Measurements from ENCODE around the gene KRTAP3-3. TPM values are rescaled to one million over a fixed set of nuclear protein-coding genes. Genes with fewer than 3 reads are reported as not detected.
"Not testable (repeated sequence)": the region's sequence is repeated elsewhere in the genome, so short reads cannot be mapped to it uniquely, and the experiment has no call there.

Gene KRTAP3-3
- total RNA-seq: not detected
- long read RNA-seq, donor 1: 0 reads
- long read RNA-seq, donor 2: 0 reads

DNA sequence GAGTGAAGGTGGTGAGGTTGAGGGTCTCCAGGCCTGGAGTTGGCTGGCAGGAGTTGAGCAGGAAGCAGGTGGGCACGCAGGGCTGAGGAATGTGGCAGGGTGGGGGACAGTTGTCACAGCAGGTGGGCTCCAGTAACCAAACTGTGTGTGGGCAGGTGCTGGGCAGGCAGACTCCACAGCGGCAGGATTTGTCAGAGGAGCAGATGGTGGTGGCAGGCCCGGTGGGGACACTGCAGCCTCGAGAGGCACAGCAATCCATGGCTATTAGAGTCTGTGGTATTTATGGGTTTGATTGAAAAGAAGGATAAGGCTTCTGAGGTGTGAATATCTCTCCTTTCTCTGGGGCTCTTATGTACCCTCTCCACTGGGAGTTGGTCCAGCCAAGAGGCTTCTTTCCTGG is at the start of gene KRTAP3-3:
TSS of gene KRTAP3-3 (minus strand) at position 326 of the 400 bp plus-strand sequence. CDS start at position 259, 67 bp downstream.
- intact Hi-C loops (cut with DNase I): no loop called here
- DNase-seq (ENCODE audit: low spot score): no peak

DNA sequence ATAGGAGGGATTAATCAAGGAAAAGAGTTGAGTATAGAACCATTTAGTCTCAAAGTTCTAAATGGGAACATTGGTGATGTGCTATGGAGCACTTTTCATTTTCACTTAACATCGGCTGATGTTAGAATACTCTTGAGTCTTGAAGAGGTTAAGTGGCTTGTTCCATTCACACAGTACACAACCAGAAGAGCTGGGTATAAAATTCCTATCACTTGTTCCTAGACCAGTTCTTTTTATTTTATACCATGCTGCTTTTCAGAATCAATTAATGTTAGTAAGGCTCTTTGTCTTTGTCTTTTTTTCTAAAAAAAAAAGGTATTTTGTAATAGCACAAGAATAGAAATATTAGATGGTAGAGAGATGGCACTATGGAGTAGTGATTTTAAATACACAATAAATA is 49.0 kb upstream of the KRTAP3-3 start:
- no peak for DNase-seq (ENCODE audit: low spot score)
- intact Hi-C loops (cut with DNase I): no loop called here

DNA sequence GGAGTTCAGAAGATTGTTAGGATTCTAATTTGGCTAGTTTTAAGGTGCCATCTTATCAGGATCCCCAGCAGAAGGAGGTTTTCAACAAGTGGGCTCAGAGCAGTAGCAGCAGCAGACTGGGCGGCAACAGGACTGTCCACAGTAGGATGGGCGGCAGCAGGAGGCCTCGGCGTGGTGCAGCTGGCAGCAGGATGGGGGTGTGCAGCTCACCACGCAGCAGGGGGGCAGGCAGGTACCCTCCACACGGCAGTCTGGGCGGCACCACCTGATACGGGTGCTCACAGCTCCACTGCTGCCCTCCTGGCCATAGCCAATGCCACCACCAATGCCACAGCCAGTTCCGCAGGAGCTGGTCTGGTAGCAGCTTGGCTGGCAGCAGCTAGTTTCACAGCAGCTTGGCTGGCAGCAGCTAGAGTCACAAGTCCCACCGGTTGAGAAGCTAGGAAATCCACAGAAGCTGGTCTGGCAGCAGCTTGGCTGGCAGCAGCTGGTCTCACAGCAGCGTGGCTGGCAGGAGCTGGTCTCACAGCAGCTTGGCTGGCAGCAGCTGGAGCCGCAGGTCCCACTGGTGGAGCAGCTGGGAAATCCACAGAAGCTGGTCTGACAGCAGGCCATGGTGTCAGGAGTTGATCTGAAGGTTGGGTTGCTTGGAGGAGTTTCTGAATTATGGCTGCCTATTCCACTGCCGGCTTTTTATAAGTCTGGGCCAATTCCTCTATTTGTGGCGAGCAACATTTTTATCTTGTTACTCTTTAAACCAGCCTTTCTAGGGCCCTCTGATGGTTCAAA is 47.0 kb upstream of the KRTAP3-3 start, which contains the start of gene KRTAP1-1:
TSS of gene KRTAP1-1 (minus strand) at position 668 of the 789 bp plus-strand sequence. CDS start at position 615, 53 bp downstream.
- intact Hi-C loops (cut with DNase I); DNase-seq (ENCODE audit: low spot score): not testable (repeated sequence)

DNA sequence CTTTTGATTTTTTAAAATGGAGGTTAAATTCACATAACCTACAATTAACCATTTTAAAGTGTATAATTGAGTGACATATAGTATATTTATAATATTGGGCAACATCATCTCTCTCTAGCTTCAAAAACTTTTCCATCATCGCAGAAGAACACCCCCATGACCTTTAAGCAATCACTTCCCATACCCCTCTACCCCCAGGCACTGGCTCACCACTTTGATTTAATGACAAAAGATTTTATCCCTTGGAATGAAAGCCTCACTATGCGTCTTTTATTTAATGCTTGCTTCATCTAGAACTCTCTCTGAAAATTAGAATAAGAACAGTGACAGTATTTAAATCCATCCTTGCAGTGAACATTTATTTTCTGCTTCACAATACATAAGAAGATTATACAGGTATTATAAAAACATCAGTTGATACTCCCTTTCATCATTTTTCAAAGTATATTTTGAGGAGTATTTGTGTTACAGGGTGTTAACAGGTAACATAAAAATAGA is 43.9 kb upstream of the KRTAP3-3 start:
- DNase-seq (ENCODE audit: low spot score): no peak

DNA sequence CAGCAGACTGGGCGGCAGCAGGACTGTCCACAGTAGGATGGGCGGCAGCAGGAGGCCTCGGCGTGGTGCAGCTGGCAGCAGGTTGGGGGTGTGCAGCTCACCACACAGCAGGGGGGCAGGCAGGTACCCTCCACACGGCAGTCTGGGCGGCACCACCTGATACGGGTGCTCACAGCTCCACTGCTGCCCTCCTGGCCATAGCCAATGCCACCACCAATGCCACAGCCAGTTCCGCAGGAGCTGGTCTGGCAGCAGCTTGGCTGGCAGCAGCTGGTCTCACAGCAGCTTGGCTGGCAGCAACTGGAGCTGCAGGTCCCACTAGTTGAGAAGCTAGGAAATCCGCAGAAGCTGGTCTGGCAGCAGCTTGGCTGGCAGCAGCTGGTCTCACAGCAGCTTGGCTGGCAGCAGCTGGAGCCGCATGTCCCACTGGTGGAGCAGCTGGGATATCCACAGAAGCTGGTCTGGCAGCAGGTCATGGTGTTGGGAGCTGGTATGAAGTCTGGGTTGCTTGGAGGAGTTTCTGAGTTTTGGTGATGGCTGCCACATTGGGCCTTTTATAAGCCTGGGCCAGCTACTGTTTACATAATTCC is 40.5 kb upstream of the KRTAP3-3 start, which contains the start of gene KRTAP1-3:
TSS of gene KRTAP1-3 (minus strand) at position 529 of the 590 bp plus-strand sequence. CDS start at position 476, 53 bp downstream.
- DNase-seq (ENCODE audit: low spot score); intact Hi-C loops (cut with DNase I): not testable (repeated sequence)

More for the DNA sequence above, 43.9 kb upstream of the KRTAP3-3 start:
- intact Hi-C loops (cut with DNase I): no loop called here

DNA sequence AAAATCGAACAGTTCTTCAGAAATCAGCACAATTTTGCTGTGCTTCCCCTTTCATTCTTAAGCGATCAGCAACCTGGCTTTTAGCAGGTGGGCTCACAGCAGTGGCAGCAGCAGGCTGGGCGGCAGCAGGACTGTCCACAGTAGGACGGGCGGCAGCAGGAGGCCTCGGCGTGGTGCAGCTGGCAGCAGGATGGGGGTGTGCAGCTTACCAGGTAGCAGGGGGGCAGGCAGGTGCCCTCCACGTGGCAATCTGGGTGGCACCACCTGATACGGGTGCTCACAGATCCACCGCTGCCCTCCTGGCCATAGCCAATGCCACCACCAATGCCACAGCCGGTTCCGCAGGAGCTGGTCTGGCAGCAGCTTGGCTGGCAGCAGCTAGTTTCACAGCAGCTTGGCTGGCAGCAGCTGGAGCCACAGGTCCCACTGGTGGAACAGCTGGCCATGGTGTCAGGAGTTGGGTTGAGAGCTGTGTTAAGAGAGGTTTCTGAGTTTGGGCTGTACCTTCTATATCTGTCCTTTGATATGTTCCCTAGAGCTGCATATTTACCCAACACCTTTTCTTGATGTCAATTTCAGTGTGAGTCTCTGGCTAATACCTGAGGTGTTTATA is 35.8 kb upstream of the KRTAP3-3 start, which contains the start of gene KRTAP1-4:
TSS of gene KRTAP1-4 (minus strand) at position 563 of the 613 bp plus-strand sequence. CDS start at position 446, 117 bp downstream.
- no peak for DNase-seq (ENCODE audit: low spot score)
- intact Hi-C loops (cut with DNase I): no loop called here

DNA sequence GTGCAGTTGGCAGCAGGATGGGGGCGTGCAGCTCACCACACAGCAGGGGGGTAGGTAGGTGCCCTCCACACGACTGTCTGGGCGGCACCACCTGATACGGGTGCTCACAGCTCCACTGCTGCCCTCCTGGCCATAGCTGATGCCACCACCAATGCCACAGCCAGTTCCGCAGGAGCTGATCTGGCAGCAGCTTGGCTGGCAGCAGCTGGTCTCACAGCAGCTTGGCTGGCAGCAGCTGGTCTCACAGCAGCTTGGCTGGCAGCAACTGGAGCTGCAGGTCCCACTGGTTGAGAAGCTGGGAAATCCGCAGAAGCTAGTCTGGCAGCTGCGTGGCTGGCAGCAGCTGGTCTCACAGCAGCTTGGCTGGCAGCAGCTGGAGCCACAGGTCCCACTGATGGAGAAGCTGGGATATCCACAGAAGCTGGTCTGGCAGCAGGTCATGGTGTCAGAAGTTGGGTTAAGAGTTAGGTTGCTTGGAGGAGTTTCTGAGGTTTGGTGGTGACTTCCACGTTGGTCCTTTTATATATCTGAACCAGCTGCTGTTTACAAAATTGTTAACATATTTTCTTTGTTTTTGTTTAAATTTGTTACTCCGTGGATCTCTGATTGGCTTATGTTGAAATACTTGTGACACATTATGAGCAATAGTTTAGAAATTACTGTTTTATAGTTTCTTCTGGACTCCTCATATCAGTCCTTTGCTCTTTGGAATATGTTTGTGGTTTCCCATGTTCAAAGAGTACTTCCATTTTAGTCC is 32.9 kb upstream of the KRTAP3-3 start, which contains the start of gene KRTAP1-5:
TSS of gene KRTAP1-5 (minus strand) at position 494 of the 757 bp plus-strand sequence. CDS start at position 441, 53 bp downstream.
- DNase-seq (ENCODE audit: low spot score): no peak
- intact Hi-C loops (cut with DNase I): no loop called here

DNA sequence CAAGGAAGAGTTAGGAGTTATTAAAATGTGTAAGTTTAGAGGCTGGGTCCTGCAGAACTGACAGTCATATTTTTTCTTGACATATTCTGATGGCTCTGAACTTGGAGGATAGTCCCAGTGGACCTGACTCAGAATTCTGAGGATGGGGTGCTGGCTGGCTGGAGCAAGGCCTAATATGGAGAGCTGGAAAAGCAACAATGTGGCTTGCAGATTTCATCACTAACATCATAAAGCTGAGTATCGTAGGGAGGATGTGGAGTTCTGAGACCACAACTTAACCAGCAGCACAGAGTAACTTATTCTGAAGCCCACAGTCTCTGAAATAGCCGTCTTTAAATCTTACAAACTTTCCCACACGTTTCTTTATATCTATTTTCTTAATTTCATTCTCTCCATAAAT is 30.7 kb upstream of the KRTAP3-3 start:
- intact Hi-C loops (cut with DNase I): no loop called here
- DNase-seq (ENCODE audit: low spot score): no peak

DNA sequence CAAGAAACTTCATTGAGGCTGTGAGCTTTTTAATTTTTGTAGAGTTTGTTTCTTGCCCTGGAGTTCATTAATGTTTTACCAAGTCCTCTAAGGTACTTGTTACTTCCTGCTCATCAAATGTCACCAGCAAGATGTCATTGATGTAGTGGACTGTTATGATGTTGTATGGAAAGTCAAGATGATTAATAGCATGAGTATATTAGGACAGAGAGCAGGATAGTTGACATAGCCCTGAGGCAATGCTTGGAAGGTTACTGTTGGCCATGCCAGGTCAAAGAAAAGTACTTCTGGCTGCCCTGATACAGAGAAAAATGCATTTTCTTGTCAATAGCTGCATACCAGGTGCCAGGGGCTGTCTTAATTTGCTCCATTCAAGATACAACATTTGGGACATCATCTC is 26.4 kb upstream of the KRTAP3-3 start:
- no peak for DNase-seq (ENCODE audit: low spot score)
- intact Hi-C loops (cut with DNase I): no loop called here

DNA sequence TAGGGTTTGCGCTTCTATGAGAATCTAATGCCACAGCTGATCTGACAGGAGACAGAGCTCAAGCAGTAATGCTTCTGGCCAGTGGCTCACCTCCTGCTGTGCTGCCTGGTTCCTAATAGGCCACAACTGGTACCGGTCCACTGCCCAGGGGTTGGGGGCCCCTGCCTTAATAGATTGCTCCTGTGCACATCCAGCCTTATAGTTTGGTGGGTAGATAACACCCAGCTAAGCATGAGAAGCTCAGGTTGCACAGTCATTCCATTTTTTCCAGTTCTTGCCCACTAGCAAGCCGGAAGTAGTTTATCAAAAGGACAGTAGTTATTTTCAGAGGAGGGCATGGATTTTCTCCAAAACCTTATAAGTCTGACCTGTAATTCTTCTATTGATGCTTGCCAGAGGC is 25.5 kb upstream of the KRTAP3-3 start:
- DNase-seq (ENCODE audit: low spot score): no peak

DNA sequence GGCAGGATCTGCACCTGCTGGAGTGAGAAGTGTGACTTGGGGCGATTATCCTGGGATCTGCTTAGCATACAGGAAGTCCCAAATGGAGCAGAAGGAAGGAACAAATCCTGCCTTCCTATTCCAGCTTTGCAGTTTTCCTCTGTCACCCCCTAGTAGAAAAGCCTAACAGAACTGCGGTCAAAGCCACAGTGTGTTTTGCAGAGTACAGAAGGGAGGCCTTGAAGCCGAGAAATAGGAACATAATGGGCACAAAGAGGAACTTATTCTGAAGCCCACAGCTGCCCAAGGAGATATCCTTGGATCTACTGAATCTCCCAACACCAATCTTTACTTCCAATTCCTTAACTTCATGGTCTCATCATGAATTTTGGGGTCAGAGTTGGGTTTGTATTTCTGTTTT is 24.6 kb upstream of the KRTAP3-3 start:
- no peak for DNase-seq (ENCODE audit: low spot score)
- intact Hi-C loops (cut with DNase I): no loop called here

More for the DNA sequence above, 25.5 kb upstream of the KRTAP3-3 start:
- intact Hi-C loops (cut with DNase I): no loop called here

DNA sequence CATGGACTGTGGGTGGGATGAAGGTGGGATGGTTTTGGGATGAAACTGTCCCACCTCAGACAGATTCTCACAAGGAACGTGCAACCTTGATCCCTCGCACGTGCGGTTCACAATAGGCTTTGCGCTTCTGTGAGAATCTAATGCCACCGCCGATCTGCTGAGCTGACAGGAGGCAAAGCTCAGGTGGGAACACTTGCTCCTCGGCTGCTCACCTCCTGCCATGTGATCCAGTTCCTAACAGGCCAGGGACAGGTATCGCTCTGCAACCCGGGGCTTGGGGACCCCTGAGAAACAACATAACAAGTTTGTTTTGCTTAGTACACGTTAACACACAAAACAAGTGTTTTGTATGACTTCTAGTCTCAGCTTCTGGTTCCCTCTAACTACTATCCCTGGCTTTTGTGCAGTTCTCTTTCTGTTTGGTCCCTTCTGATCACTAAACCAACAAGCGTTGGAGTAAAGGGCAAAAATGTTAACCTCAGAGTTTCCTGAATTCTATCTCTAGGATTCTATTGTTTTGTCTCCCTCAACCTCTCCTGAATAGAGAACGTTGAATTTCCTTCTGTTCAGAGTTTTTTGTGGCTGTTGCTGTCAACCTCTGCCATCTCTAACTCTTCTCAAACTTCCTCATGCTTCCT is 22.7 kb upstream of the KRTAP3-3 start:
- no peak for DNase-seq (ENCODE audit: low spot score)

DNA sequence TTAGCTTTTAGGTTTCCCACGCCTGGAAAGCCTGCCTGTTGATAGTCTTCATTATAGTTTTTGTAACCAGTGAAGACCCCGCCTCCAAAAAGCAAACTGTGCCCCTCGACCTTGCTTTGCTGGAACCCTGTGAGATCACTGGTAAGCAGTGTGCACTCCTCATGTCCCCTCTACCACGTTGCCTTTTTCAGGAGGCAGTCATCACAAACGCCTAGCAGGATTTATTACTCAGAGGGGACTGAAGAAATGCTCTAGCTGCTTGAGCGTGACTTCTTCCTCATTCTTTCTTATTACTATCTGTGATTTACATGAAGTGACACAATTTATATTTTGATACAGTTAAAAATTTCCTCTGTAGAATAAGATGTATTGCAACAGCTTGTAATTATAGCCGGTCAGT is 21.5 kb upstream of the KRTAP3-3 start:
- no peak for DNase-seq (ENCODE audit: low spot score)

More for the DNA sequence above, 22.7 kb upstream of the KRTAP3-3 start:
- intact Hi-C loops (cut with DNase I): no loop called here

DNA sequence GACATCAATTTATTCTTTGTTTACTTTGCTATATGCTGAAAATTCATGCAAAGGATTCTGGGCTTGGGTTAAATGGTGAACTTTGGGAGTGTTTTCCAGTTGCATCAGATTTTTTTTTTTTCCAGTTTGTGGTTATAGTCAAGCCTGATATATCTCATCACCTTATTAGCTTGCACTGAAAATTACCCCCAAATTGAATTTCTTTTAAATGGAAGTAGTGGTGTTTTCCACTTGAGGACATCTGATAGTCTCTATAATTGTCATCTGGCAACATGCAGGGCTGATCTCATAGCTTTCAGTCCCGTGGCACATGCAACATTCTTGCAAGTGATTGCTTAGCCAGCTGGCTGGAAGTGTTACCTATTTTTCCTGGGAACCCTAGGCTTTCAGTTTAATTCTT is 19.6 kb upstream of the KRTAP3-3 start:
- intact Hi-C loops (cut with DNase I): no loop called here

More for the DNA sequence above, 21.5 kb upstream of the KRTAP3-3 start:
- intact Hi-C loops (cut with DNase I): no loop called here

DNA sequence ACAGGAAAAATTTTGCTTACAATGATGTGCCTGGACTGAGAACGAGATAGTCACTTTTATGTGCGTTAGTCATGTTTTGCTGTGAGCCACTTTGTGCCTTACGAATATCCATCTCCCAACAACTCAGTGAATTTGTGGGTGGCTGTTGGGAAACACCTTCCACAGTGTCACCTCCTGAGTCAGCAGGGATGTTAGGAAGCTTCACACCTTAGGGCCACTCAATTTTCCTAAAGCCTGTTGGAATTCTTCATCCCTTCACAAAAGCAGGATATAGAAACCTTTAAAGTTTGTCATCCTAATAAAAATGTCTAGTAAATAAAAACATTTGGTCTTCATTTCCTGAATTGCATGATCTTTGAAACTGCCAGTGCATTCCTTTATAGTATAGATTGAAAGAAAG is 19.2 kb upstream of the KRTAP3-3 start:
- intact Hi-C loops (cut with DNase I): no loop called here
- DNase-seq (ENCODE audit: low spot score): no peak

More for the DNA sequence above, 19.6 kb upstream of the KRTAP3-3 start:
- DNase-seq (ENCODE audit: low spot score): no peak

DNA sequence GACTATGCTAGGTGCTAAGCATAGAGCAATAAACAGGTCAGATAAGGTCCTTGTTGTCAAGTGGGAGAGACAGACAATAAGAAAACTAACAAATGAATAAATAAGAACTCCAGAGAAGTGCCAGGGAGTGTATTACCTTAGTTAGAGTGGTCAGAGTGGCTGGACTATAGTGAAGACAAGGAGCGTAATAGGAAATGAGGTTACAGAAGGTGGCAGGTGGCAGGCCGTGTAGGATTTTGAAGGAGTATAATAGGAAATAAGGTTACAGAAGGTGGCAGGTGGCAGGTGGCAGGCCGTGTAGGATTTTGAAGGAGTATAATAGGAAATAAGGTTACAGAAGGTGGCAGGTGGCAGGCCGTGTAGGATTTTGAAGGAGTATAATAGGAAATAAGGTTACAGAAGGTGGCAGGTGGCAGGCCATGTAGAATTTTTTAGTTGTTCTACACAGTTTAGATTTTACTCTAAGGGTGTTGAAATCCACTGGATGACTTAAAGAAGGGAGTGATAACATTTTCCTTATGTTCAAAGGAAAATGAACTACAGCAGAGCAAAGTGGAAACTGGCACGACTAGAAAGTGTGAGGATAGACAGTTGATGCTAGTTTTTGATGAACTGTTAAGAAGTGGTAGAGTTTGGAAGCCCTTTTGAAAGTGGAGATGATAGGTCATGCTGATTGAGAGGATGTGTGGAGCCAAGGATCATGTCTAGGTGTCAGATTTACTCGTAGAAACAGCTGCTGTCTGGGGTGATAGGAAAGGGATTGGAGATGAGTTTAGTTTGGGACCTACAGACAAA is 18.6 kb upstream of the KRTAP3-3 start:
- no peak for DNase-seq (ENCODE audit: low spot score)
- intact Hi-C loops (cut with DNase I): no loop called here

DNA sequence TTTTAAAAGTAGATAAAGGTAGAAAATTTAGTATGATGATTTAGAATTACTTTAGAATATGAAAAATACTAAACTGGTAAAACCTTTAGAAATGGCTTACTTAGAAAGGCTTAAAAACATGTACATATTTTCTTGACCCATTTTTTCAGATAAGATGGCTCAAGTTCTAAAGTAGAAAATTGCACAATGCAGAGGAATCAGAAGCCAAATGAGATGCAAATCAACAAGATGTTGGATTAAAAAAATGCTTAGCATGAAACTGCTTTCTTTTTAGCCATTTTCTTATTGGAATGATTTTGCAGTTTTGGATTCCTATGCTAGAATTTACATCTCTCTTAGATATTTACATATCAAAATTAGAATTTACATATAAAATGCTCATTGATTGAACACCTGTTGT is 16.5 kb upstream of the KRTAP3-3 start:
- DNase-seq (ENCODE audit: low spot score): no peak
- intact Hi-C loops (cut with DNase I): no loop called here

DNA sequence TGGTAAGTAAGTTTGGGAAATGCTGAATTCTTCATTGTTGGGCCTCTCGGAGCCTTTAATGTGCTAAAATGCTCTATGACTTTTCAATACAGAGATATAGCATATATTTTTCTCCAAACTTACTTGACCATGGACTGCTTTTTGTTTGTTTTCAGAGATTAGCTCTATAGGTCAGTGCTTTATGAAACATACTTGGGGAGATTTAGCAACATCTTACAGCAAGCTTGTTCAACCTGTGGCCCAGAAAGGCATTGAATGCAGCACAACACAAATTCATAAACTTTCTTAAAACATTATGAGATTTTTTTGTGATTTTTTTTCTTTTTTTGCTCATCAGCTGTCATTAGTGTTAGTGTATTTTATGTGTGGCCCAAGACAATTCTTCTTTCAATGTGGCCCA is 16.0 kb upstream of the KRTAP3-3 start:
- intact Hi-C loops (cut with DNase I): no loop called here
- DNase-seq (ENCODE audit: low spot score): no peak
